ENCODE results near the gene SMIM3.
"Not testable (repeated sequence)": the region's sequence is repeated elsewhere in the genome, so short reads cannot be mapped to it uniquely, and the experiment has no call there.

SMIM3 gene

DNA sequence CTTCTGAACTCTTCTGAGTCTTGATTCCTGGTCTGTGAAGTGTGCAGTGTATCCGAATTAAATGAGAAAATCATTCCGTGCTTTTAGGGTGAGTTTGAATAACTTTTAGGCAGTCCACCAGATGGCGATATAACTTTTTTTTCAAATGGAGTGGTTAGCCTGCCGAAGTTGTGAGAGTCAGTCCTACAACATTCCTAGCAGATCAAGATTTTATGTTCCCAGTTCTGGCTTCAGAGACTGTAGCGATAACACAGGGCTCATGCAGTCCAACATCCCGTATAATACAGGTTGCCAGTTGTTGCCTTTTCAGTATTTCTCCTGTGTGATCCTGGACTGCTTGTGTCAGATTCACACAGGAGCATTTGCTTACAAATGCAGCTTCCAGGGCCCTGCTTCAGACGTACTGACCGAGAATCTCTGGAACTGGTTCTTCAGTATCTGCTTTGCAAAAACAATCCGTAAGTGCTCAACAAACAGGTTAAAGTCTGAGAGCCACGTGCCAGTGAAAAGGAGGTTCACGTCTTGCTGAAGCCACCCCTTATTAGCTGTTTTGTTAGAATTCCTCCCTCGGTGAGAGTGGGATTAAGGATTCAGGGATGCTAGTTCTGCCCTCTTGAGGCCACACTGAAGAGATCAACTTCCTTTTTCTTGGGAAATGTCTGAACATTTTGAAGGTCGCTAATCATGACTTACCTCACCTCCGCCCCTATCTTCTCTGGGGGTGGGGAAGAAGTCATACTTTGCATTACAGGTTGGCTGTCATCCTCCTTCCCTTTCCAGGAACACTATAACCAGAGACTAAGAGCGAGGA is 22.8 kb downstream of the SMIM3 start:
- no peak for DNase-seq

DNA sequence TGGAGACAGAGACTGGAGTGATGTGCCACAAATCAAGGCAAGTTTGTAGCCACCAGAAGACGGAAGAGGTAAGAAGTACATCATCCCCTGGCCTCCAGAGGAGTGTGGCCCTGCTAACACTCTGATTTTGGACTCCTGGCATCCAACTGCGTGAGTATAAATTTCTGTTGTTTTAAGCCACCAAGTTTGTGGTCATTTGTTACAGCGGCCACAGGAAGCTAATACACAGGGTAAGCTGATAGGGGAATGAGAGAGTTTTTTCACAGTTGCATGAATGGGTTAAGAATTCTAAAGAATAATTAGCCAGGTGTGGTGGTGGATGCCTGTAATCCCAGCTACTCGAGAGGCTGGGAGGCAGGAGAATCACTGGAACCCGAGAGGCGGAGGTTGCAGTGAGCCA is 25.8 kb downstream of the SMIM3 start:
- DNase-seq: no peak

DNA sequence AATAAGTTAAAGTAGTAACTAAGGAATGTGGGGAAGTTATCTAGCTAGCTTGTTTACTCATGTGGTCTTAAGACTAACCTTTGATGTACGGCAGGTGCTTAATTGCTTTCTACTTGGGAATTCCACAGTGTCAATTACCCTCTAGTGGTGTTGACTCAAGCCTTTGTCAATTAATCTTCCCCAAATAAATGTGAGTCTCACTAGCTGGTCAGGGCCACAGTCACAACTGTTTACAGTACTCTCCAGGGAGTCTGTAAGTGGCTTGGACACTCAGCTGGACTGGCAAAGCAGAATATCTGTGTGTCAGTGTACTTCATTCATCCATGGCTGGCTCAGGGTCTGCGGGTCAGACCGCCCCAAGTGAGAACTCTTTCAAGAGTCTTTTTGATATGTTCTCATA is 30.8 kb downstream of the SMIM3 start:
- no peak for DNase-seq

DNA sequence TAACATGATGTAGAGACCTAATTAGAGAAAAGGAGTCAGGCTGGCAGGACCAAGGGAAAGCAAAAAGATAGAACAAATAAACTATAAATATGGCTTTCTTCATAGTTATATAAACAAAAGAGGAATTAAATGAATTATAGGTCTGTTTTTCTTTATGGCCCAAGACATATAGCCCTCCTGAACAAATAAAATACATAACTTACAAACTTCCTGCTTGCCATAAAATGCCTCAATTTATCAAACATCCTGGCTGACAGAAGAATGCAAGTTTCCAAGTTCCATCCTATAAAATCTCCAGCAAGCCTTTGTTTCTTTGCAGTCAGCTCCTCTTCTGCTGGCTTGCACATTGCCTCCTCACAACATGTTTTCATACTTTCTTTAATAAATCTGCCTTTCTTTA is 36.5 kb downstream of the SMIM3 start:
- DNase-seq: no peak

DNA sequence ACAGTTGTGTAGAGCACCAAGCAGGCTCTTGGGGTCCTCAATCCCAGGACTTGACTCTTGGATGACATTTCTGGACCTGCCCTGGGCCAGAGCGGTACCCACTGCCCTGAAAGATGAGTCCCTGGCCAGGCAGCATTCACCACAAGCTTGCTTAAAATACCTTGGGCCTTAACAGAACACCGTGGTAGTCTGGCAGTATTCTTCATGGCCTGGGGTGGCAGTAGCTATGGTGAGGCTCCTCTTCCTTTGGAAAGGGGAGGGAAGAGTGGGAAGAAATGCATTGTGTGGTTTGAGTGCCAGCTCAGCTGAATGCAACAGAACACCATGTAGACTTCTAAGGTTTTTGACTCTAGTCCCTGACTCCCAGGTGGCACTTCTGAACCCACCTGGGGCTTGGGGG is 38.4 kb downstream of the SMIM3 start:
- DNase-seq: no peak

DNA sequence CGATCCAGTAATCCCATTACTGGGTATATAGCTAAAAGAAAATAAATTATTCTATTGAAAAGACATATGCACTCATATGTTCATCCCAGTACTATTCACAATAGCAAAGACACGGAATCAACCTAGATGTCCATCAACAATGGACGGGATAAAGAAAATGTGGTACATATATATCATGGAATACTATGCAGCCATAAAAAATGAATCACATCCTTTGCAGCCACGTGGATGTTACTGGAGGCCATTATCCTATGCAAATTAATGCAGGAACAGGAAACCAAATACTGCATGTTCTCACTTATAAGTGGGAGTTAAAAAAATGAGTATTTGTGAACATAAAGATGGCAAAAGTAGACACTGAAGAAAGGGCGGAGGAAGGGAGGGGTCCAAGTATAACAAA is 51.2 kb downstream of the SMIM3 start:
- DNase-seq: no peak

DNA sequence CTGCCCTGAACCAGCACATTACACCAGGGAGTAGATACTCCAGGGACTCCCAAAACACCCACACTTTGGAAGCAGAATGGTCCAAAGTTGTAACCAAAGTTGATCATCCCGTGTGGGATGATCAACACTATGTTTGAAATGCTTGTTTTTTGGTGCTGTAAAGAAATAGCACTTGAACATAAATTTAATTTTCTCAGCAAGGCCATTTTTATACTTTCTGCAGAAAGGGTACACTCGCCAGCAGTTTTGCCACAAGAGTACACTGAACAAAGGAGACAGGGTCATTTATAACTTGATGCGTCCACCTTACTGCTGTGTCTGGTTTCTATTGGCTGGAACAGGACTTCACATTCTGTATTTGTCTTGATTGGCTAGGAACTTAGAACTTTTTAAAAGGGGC is 53.3 kb downstream of the SMIM3 start:
- not testable (repeated sequence) for DNase-seq

DNA sequence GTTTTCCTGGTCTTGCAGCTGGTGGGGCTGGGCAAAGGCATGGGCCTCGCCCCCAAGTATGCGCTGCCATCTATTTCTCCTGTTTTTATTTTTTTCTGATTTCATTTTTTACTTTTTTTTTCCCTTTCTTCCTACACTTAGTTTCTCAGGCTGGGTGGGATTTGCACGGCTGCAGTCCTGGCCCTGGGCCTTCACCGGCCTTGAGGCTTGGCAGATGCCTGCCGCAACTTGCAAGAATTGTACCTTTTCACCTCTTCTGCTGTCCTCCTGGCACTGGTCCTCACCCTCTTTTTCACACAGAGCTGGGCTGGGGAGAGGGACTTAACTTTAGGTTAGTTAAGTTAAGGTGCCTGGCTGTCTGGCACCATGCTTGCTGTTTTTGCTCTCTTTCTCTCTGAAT is 57.5 kb downstream of the SMIM3 start:
- no peak for DNase-seq

DNA sequence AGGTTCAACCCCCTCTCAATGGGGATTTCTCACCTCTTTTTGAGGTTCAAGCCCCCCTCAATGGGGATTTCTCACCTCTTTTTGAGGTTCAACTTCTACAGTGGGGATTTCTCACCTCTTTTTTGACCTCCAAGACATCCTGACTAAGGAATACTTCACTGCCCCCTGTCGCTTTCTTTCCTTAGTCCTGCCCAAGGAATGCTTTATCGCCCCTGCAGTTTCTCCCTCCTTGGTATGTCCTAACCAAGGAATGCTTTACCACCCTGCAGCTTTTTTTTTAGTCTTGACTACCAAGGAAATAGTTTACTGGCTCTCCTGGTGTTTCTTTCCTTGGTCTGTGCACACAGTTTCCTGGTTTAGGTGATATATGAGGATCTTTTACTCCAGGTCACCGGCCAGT is 58.1 kb downstream of the SMIM3 start:
- DNase-seq: no peak

DNA sequence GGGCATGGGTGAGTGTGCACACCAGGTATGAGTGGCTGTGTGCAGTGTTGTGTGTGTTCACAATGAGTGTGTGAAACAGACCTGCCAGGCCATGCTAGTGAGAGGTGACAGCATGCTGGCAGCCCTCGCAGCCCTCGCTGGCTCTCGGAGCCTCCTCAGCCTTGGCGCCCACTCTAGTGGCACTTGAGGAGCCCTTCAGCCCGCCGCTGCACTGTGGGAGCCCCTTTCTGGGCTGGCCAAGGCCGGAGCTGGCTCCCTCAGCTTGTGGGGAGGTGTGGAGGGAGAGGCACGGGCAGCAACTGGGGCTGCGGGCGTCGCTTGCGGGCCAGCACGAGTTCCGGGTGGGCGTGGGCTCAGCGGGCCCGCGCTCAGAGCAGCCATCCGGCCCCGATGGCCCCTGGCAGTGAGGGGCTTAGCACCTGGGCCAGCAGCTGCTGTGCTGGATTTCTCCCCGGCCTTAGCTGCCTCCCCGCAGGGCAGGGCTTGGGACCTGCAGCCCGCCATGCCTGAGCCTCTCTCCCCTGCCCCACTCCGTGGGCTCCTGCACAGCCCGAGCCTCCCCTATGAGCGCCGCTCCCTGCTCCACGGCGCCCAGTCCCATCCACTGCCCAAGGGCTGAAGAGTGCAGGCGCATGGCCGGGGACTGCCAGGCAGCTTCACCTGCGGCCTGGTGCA is 66.8 kb downstream of the SMIM3 start:
- not testable (repeated sequence) for DNase-seq

DNA sequence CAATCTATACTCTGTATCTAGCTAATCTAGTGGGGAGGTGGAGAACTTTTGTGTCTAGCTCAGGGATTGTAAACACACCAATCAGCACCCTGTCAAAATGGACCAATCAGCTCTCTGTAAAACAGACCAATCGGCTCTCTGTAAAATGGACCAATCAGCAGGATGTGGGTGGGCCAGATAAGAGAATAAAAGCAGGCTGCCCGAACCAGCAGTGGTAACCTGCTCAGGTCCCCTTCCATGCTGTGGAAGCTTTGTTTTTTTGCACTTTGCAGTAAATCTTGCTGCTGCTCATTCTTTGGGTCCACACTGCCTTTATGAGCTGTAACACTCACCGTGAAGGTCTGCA is 67.7 kb downstream of the SMIM3 start, which contains the start of gene IRGM:
Gene IRGM, plus strand, starts transcription at position 214 of the 346 bp plus-strand sequence. CDS start 1,603 bp downstream, outside the sequence.
- DNase-seq: not testable (repeated sequence)

Data from NCI-H187 treated with DMSO at 0.1 percent for 48 hours (cell line).